Tibial nerve (tissue), 4 donors: ENCODE results near the gene HPSE2. TPM values are rescaled to one million over a fixed set of nuclear protein-coding genes. Genes with fewer than 3 reads are reported as not detected.

Experiments used
- DNase-seq, 2 donors: peaks; one replicate each; pipeline ENCODE4 v3.0.0-alpha.2; 2019; ENCODE audit warnings: low spot score in 2 of 2
- H3K27ac ChIP-seq, 4 donors: fragments of 200-600 bp; sonication (generic) in 3 of 4; one replicate each; pipeline ENCODE4 v1.5.1; 2017 to 2019; ENCODE audit warnings: mild to moderate bottlenecking in 1 of 4
- H3K27me3 ChIP-seq, 2 donors: fragments of 200-600 bp; sonication (generic) in 1 of 2; one replicate each; pipeline versions ENCODE4 v1.5.1 to v1.6.0; 2017 to 2019
- H3K36me3 ChIP-seq, 3 donors: fragments of 200-600 bp; sonication (generic); one replicate each; pipeline ENCODE4 v1.5.1; 2018 to 2019
- H3K4me1 ChIP-seq, 4 donors: fragments of 200-600 bp; sonication (generic) in 3 of 4; one replicate each; pipeline ENCODE4 v1.5.1; 2017 to 2019
- H3K4me3 ChIP-seq, 4 donors: fragments of 200-600 bp; sonication (generic) in 3 of 4; one replicate each; pipeline ENCODE4 v1.5.1; 2017 to 2019; ENCODE audit warnings: mild to moderate bottlenecking in 1 of 4, moderate library complexity in 1 of 4
- H3K9me3 ChIP-seq, 4 donors: fragments of 200-600 bp; sonication (generic) in 3 of 4; one replicate each; pipeline ENCODE4 v1.5.1; 2017 to 2019
- EP300 ChIP-seq, 2 donors: sonication (generic); formaldehyde crosslinking; IDR thresholded peaks; one replicate each; pipeline ENCODE4 v1.6.1; 2017; ENCODE audit warnings: antibody characterized with exemption in 2 of 2, mild to moderate bottlenecking in 1 of 2
- POLR2A ChIP-seq, 2 donors: fragments of 450-650 bp; IDR thresholded peaks; one replicate each; pipeline ENCODE4 v1.6.1; 2017; ENCODE audit warnings: antibody characterized with exemption in 2 of 2, mild to moderate bottlenecking in 2 of 2, moderate library complexity in 2 of 2
- WGBS, 2 donors: methylation state at CpG; one replicate each; pipeline ENCODE4 v1.1.5; 2018; 5-methylcytosine and 5-hydroxymethylcytosine counted together
- total RNA-seq, 4 donors: library from RNA; depleted of rRNA; stranded (reverse); fragments of >200 nt; gene quantifications; one replicate each; pipeline ENCODE4 v1.1.0, GENCODE V29; 2016
- TF ChIP-seq, protein P1 (sequence below), 5 experiments: fragments of 200-600 bp in 3 of 5; fragments of 450-650 bp in 2 of 5; sonication (generic) in 3 of 5; IDR thresholded peaks; one replicate each; pipeline ENCODE4 v1.5.1; 2016 to 2019; ENCODE audit warnings: antibody characterized with exemption in 5 of 5, mild to moderate bottlenecking in 3 of 5, moderate library complexity in 2 of 5

Gene HPSE2
- total RNA-seq, 4 donors from 2014 or later: 0.63 TPM; not detected in 3

DNA sequence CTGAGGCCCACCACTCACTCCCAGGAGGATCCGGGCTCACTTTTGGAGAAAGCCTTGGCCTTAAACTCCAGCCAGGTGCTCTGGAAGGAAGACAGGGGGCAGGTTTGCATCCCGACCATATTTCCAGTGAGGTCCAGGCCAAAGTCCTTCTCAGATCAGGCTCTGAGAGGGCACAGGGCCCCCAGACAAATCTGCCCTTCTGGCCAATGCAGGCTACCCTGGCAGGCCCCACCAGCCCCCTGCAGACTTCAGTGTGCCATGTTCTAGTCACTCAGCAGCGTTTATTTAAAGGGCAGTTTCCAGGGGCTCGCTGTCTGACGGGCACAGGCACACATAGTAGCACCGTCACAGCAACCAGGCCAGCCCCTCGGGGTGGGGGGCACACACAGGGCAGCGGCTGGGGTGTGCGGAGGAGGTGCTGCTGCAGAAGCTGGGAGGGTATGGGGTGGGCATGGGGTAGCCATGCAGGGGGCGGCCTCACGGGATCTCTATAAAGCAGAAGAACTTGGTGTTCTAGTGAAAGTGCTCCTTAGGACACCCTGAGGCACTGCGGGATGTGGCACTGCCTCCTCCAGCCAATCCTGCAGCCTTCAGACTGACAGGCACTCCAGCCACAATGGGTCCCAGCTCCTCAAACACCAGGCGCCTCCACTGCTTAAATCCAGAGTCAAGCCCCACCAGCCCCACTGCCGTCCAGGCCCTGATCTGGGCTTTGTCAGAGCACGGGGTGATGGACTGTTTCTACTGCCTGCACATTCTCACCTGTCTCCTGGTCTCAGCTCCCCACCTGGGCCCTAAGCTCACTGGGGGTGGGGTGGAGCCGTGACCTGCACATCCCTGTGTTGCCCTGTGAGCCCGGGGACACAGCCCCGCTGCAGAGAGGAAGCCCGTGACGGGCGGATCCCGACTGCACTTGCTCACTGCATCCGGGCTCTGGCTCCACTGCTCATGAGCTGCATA lies 811.1 kb downstream of the HPSE2 start:
- Histone ChIP-seq H3K36me3 (peaks cover 3 to 97% (median 15%) of the 10 kb centered on the region in 3 donors), H3K27ac (no peak overlapping the region), H3K4me3 (no peak overlapping the region), H3K4me1 (no peaks in the 10 kb centered on the region), H3K9me3 (no peaks in the 10 kb centered on the region), H3K27me3 (no peaks in the 10 kb centered on the region)
- no peak for DNase-seq
- WGBS, 2 donors: 90 to 91% methylated on average over 20 to 23 of the region's 23 CpGs
- TF ChIP-seq EP300 (IDR thresholded peaks at IDR 0.05): no peak
- no peak for TF ChIP-seq POLR2A (IDR thresholded peaks at IDR 0.05)
- TF ChIP-seq, protein P1, sequence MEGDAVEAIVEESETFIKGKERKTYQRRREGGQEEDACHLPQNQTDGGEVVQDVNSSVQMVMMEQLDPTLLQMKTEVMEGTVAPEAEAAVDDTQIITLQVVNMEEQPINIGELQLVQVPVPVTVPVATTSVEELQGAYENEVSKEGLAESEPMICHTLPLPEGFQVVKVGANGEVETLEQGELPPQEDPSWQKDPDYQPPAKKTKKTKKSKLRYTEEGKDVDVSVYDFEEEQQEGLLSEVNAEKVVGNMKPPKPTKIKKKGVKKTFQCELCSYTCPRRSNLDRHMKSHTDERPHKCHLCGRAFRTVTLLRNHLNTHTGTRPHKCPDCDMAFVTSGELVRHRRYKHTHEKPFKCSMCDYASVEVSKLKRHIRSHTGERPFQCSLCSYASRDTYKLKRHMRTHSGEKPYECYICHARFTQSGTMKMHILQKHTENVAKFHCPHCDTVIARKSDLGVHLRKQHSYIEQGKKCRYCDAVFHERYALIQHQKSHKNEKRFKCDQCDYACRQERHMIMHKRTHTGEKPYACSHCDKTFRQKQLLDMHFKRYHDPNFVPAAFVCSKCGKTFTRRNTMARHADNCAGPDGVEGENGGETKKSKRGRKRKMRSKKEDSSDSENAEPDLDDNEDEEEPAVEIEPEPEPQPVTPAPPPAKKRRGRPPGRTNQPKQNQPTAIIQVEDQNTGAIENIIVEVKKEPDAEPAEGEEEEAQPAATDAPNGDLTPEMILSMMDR (IDR thresholded peaks at IDR 0.05): no peak

- H3K4me3 ChIP-seq: no peak overlapping the region
- peaks cover 5 to 97% (median 18%) of the 10 kb centered on the region in 3 donors for H3K36me3 ChIP-seq
- no peaks in the 10 kb centered on the region for H3K27me3 ChIP-seq
- TF ChIP-seq EP300 (IDR thresholded peaks at IDR 0.05) (no peak), POLR2A (IDR thresholded peaks at IDR 0.05) (no peak)
- TF ChIP-seq, protein P1 (IDR thresholded peaks at IDR 0.05): no peak
- DNase-seq: no peak
- no peaks in the 10 kb centered on the region for H3K4me1 ChIP-seq
- 70 to 72% methylated on average over 4 to 8 of the region's 9 CpGs for WGBS, 2 donors
- no peak overlapping the region for H3K27ac ChIP-seq
- H3K9me3 ChIP-seq: no peaks in the 10 kb centered on the region
These were observed 811.9 kb downstream of the HPSE2 start for GRCh38 chr10:98423691-98424120.

- TF ChIP-seq POLR2A (IDR thresholded peaks at IDR 0.05) (no peak), EP300 (IDR thresholded peaks at IDR 0.05) (no peak)
- TF ChIP-seq, protein P1 (IDR thresholded peaks at IDR 0.05): no peak
- no peaks in the 10 kb centered on the region for H3K9me3 ChIP-seq
- H3K36me3 ChIP-seq: peaks cover 5 to 97% (median 18%) of the 10 kb centered on the region in 3 donors
- no peak overlapping the region for H3K27ac ChIP-seq
- WGBS, 2 donors: 91 to 98% methylated on average over 6 to 10 of the region's 10 CpGs
- no peak overlapping the region for H3K4me3 ChIP-seq
- no peak for DNase-seq
- no peaks in the 10 kb centered on the region for H3K4me1 ChIP-seq
- no peaks in the 10 kb centered on the region for H3K27me3 ChIP-seq
These were observed 813.5 kb downstream of the HPSE2 start for GRCh38 chr10:98422182-98422581.

DNA sequence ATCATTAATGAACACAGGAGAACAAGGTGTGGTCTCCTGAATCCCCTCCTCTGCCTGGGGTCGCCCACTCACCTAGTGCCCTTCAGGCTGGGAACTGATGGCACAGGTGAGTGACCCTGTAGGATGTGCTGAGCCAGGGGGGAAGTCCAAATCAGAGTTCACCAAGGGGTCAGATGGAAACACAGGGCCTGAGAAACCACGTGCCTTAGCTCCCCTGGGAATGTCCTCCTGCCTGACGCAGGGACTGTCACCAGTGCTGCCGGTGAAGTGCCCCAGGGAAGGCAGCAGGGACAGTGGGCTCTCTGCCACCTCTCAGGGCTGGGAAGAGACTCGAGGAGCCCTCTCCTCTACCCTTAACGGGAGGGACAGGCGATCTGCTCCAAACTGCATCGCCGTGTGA lies 814.9 kb downstream of the HPSE2 start:
- Histone ChIP-seq H3K36me3 (peaks cover 5 to 95% (median 18%) of the 10 kb centered on the region in 3 donors), H3K27ac (no peak overlapping the region), H3K4me1 (peaks cover 0 to 2% (median under 1%) of the 10 kb centered on the region in 4 donors), H3K4me3 (no peak overlapping the region), H3K9me3 (no peaks in the 10 kb centered on the region), H3K27me3 (no peaks in the 10 kb centered on the region)
- DNase-seq: no peak
- WGBS, 2 donors: 78 to 86% methylated on average over 9 of the region's 9 CpGs
- TF ChIP-seq POLR2A (IDR thresholded peaks at IDR 0.05) (no peak), EP300 (IDR thresholded peaks at IDR 0.05) (no peak)
- TF ChIP-seq, protein P1 (IDR thresholded peaks at IDR 0.05): no peak
